Neural progenitor cell (in vitro differentiated cells): ENCODE measurements around the gene PTPN4. TPM values are rescaled to one million over a fixed set of nuclear protein-coding genes. Genes with fewer than 3 reads are reported as not detected.

Experiments used
- DNase-seq: peaks from one replicate; pipeline ENCODE4 v3.0.0-alpha.2; 2016; ENCODE audit warnings: low spot score
- H2AFZ ChIP-seq: fragments of 200-600 bp; sonication (generic); replicated peaks from 2 replicates; pipeline ENCODE4 v1.6.1; 2016; ENCODE audit warnings: antibody characterized with exemption
- H3F3A ChIP-seq: fragments of 200-600 bp; sonication (generic); 2 replicates; pipeline ENCODE4 v1.6.1; 2016; ENCODE audit warnings: antibody characterized with exemption, low read depth
- H3K27ac ChIP-seq: fragments of 200-600 bp; sonication (generic); 2 replicates; pipeline ENCODE4 v1.5.1; 2016; ENCODE audit warnings: mild to moderate bottlenecking
- H3K27me3 ChIP-seq: fragments of 200-600 bp; sonication (generic); 2 replicates; pipeline ENCODE4 v1.6.1; 2016; ENCODE audit warnings: mild to moderate bottlenecking, moderate library complexity
- H3K36me3 ChIP-seq: fragments of 200-600 bp; sonication (generic); 2 replicates; pipeline ENCODE4 v1.5.1; 2016
- H3K4me1 ChIP-seq: fragments of 200-600 bp; sonication (generic); 2 replicates; pipeline ENCODE4 v1.6.1; 2016; ENCODE audit warnings: mixed run types
- H3K4me2 ChIP-seq: fragments of 200-600 bp; sonication (generic); 2 replicates; pipeline ENCODE4 v1.6.1; 2016
- H3K4me3 ChIP-seq: fragments of 200-600 bp; sonication (generic); 2 replicates; pipeline ENCODE4 v1.5.1; 2016
- H3K79me2 ChIP-seq: fragments of 200-600 bp; sonication (generic); 2 replicates; pipeline ENCODE4 v1.6.1; 2016; ENCODE audit warnings: low read depth
- H3K9ac ChIP-seq: fragments of 200-600 bp; sonication (generic); 2 replicates; pipeline ENCODE4 v1.6.1; 2016
- H3K9me3 ChIP-seq: fragments of 200-600 bp; sonication (generic); 2 replicates; pipeline ENCODE4 v1.5.1; 2016; ENCODE audit warnings: low read depth
- H4K20me1 ChIP-seq: fragments of 200-600 bp; sonication (generic); 2 replicates; pipeline ENCODE4 v1.6.1; 2016; ENCODE audit warnings: low read depth
- H3K27ac Mint-ChIP-seq: 3 replicates; pipeline ENCODE4 v1.8.0; 2021; ENCODE audit warnings: mixed read lengths
- H3K27me3 Mint-ChIP-seq: 2 replicates; pipeline ENCODE4 v1.8.0; 2022; ENCODE audit warnings: low read depth, mild to moderate bottlenecking, inconsistent platforms, moderate library complexity, mixed read lengths; ENCODE audit not compliant: insufficient read depth
- H3K36me3 Mint-ChIP-seq: 3 replicates; pipeline ENCODE4 v1.8.0; 2021; ENCODE audit warnings: mixed read lengths
- H3K4me1 Mint-ChIP-seq: 3 replicates; pipeline ENCODE4 v1.8.0; 2021; ENCODE audit warnings: mixed read lengths
- H3K4me3 Mint-ChIP-seq: 3 replicates; pipeline ENCODE4 v1.8.0; 2021; ENCODE audit warnings: mild to moderate bottlenecking, moderate library complexity, mixed read lengths
- H3K9me3 Mint-ChIP-seq: 3 replicates; pipeline ENCODE4 v1.8.0; 2020; ENCODE audit warnings: mixed read lengths
- EZH2 ChIP-seq: fragments of 200-600 bp; sonication (generic); IDR thresholded peaks from 2 replicates; pipeline ENCODE4 v1.6.1; 2017; ENCODE audit warnings: antibody characterized with exemption, mild to moderate bottlenecking, moderate library complexity
- EZH2phosphoT487 ChIP-seq: fragments of 200-600 bp; sonication (generic); IDR thresholded peaks from 2 replicates; pipeline ENCODE4 v1.6.1; 2017; ENCODE audit warnings: antibody characterized with exemption
- total RNA-seq: library from RNA; depleted of rRNA; stranded (reverse); fragments of >200 nt; gene quantifications from 2 replicates; pipeline ENCODE4 v1.2.3, GENCODE V29; 2015; ENCODE audit warnings: low replicate concordance
- TF ChIP-seq, protein P1 (sequence below): fragments of 200-600 bp; sonication (generic); IDR thresholded peaks from 2 replicates; pipeline ENCODE4 v1.5.1; 2017; ENCODE audit warnings: antibody characterized with exemption, mild to moderate bottlenecking

PTPN4 gene
- total RNA-seq, 1 donor from 2014 or later: 51.8 TPM

GRCh38 chr2:119775102-119775501 lies 15.4 kb downstream of the PTPN4 start:
- Histone ChIP-seq H3K27me3 (no peaks in the 10 kb centered on the region), H3K79me2 (peaks cover 96% of the 10 kb centered on the region), H3K9ac (no peak overlapping the region), H3K27ac (no peak overlapping the region), H2AFZ (no peak overlapping the region), H3K36me3 (no peaks in the 10 kb centered on the region), H3K9me3 (no peaks in the 10 kb centered on the region), H3F3A (no peaks in the 10 kb centered on the region), H3K4me3 (no peak overlapping the region), H4K20me1 (peaks cover 29% of the 10 kb centered on the region), H3K4me1 (peaks cover 6% of the 10 kb centered on the region), H3K4me2 (no peak overlapping the region)
- H3K4me1 Mint-ChIP-seq: no peaks in the 10 kb centered on the region
- H3K36me3 Mint-ChIP-seq: peaks cover 32% of the 10 kb centered on the region
- no peak overlapping the region for H3K4me3 Mint-ChIP-seq
- H3K9me3 Mint-ChIP-seq: peaks cover 27% of the 10 kb centered on the region
- H3K27ac Mint-ChIP-seq: no peak overlapping the region
- DNase-seq: no peak
- TF ChIP-seq EZH2 (no peak), EZH2phosphoT487 (no peak)
- TF ChIP-seq, protein P1, sequence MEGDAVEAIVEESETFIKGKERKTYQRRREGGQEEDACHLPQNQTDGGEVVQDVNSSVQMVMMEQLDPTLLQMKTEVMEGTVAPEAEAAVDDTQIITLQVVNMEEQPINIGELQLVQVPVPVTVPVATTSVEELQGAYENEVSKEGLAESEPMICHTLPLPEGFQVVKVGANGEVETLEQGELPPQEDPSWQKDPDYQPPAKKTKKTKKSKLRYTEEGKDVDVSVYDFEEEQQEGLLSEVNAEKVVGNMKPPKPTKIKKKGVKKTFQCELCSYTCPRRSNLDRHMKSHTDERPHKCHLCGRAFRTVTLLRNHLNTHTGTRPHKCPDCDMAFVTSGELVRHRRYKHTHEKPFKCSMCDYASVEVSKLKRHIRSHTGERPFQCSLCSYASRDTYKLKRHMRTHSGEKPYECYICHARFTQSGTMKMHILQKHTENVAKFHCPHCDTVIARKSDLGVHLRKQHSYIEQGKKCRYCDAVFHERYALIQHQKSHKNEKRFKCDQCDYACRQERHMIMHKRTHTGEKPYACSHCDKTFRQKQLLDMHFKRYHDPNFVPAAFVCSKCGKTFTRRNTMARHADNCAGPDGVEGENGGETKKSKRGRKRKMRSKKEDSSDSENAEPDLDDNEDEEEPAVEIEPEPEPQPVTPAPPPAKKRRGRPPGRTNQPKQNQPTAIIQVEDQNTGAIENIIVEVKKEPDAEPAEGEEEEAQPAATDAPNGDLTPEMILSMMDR: no peak
- H3K27me3 Mint-ChIP-seq: peaks cover 3% of the 10 kb centered on the region

DNA sequence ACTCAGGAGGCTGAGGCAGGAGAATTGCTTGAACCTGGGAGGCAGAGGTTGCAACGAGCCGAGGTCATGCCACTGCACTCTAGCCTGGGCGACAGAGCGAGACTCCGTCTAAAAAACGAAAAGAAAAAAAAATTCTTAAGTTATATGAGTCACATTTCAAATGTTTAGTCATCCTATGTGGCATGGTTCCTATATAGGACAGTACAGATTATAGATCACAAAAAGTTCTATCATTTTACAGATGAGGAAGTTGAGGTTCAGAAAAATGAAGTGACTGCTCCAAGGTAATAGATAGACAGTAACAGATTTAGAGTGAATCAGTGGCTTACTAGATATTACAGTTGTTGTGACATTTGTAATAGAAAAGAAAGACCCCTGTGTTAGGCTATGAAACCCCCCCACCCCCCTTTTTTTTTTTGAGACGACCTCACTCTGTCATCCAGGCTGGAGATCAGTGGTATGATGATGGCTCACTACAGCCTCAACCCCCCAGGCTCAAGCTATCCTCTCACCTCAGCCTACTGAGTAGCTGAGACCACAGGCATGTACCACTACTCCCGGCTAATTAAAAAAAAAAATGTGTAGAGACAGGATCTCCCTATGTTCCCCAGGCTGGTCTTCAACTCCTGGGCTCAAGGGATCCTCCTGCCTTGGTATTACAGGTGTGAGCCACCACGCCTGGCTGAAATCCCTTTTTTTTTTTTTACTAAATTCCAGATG lies 22.7 kb downstream of the PTPN4 start:
- H3K4me3 Mint-ChIP-seq: no peak overlapping the region
- H3K9ac ChIP-seq: no peak overlapping the region
- peaks cover 98% of the 10 kb centered on the region for H3K79me2 ChIP-seq
- peaks cover 9% of the 10 kb centered on the region for H3K4me1 ChIP-seq
- no peaks in the 10 kb centered on the region for H3K27me3 Mint-ChIP-seq
- H3K9me3 Mint-ChIP-seq: peaks cover 17% of the 10 kb centered on the region
- H3K27ac Mint-ChIP-seq: no peak overlapping the region
- H3K4me2 ChIP-seq: no peak overlapping the region
- H3K27me3 ChIP-seq: no peaks in the 10 kb centered on the region
- H3K4me1 Mint-ChIP-seq: peaks cover 4% of the 10 kb centered on the region
- no peaks in the 10 kb centered on the region for H3K36me3 ChIP-seq
- TF ChIP-seq, protein P1: no peak
- TF ChIP-seq EZH2phosphoT487: no peak
- TF ChIP-seq EZH2: no peak
- peaks cover 17% of the 10 kb centered on the region for H3K36me3 Mint-ChIP-seq
- peaks cover 35% of the 10 kb centered on the region for H4K20me1 ChIP-seq
- no peak overlapping the region for H3K4me3 ChIP-seq
- no peaks in the 10 kb centered on the region for H3F3A ChIP-seq
- DNase-seq: no peak
- H3K9me3 ChIP-seq: no peaks in the 10 kb centered on the region
- H2AFZ ChIP-seq: no peak overlapping the region
- no peak overlapping the region for H3K27ac ChIP-seq

- no peak for TF ChIP-seq EZH2phosphoT487
- no peak for TF ChIP-seq EZH2
- TF ChIP-seq, protein P1: no peak
- no peak overlapping the region for H2AFZ ChIP-seq
- no peak for DNase-seq
- H3K4me3 ChIP-seq: no peak overlapping the region
- Mint-ChIP-seq H3K4me1 (peaks cover 4% of the 10 kb centered on the region), H3K36me3 (peaks cover 19% of the 10 kb centered on the region), H3K27me3 (no peaks in the 10 kb centered on the region), H3K9me3 (peaks cover 30% of the 10 kb centered on the region), H3K4me3 (no peak overlapping the region), H3K27ac (no peak overlapping the region)
- H3K4me2 ChIP-seq: no peak overlapping the region
- H3K79me2 ChIP-seq: peaks cover 99% of the 10 kb centered on the region
- no peak overlapping the region for H3K27ac ChIP-seq
- peaks cover 32% of the 10 kb centered on the region for H4K20me1 ChIP-seq
- no peaks in the 10 kb centered on the region for H3F3A ChIP-seq
- no peak overlapping the region for H3K9ac ChIP-seq
- peaks cover 7% of the 10 kb centered on the region for H3K36me3 ChIP-seq
- H3K4me1 ChIP-seq: peaks cover 9% of the 10 kb centered on the region
- no peaks in the 10 kb centered on the region for H3K27me3 ChIP-seq
- no peaks in the 10 kb centered on the region for H3K9me3 ChIP-seq
Observed at GRCh38 chr2:119784876-119785275, 25.2 kb downstream of the PTPN4 start.
